ENCODE results near the gene LRRC7.

DNA sequence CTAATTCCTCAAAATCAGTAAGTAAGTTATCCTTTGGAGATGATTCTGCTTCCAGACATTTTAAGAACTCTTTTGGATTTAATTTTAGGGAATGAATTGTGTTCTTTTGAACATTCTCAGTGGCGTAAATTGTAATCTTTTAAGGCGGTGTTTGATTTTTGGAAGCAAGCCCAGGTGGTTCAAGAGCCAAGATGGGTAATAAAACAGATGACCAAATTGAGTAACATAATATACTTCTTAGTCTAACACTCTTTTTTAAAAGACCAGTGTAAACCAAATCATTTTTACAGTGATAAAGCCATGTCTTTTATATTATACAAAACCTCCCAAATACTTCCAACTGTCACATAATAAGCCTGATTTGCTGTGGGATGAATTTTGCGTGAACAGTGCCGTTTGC lies 503.9 kb downstream of the LRRC7 start:
- TF ChIP-seq, protein P1, sequence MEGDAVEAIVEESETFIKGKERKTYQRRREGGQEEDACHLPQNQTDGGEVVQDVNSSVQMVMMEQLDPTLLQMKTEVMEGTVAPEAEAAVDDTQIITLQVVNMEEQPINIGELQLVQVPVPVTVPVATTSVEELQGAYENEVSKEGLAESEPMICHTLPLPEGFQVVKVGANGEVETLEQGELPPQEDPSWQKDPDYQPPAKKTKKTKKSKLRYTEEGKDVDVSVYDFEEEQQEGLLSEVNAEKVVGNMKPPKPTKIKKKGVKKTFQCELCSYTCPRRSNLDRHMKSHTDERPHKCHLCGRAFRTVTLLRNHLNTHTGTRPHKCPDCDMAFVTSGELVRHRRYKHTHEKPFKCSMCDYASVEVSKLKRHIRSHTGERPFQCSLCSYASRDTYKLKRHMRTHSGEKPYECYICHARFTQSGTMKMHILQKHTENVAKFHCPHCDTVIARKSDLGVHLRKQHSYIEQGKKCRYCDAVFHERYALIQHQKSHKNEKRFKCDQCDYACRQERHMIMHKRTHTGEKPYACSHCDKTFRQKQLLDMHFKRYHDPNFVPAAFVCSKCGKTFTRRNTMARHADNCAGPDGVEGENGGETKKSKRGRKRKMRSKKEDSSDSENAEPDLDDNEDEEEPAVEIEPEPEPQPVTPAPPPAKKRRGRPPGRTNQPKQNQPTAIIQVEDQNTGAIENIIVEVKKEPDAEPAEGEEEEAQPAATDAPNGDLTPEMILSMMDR (IDR thresholded peaks at IDR 0.05) = no peak
- TF ChIP-seq POLR2A (IDR thresholded peaks at IDR 0.05) = no peak
